Measurements from ENCODE around the gene PEAK1. TPM values are rescaled to one million over a fixed set of nuclear protein-coding genes. Genes with fewer than 3 reads are reported as not detected.

The PEAK1 gene
- total and polyA plus RNA-seq, 9 of the 15 experiments (the other 6 are each of a cell fraction or from before 2014, with no cell fraction given), result 0.99 to 22.4 (median 10.8) TPM

DNA sequence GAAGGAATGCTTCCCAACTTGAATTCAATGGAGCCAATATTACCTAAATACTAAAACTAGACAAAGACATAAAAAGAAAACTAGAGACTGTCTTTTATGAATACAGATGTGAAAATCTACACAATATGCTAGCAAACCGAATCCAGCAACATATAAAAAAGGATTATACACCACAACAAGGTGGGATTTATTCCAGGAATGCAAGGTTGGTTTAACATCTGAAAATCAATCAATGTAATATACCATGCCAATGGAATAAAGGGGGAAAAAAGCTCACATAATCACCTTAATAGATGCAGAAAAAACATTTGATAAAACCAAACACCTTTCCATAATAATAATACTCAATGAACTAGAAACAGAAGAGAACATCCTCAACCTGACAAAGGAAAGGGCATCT lies 279.7 kb downstream of the PEAK1 start:
- TF ChIP-seq TBL1XR1 (IDR thresholded peaks at IDR 0.05; ENCODE audit: low read length in 2 of 2), result no peak
- TF ChIP-seq CBX3 (IDR thresholded peaks at IDR 0.05; ENCODE audit: borderline replicate concordance in 1 of 2, low read length in 2 of 2), result peak in 1 of 2 experiments; percentile 31; a peak in 1 of 3 replicates
- TF ChIP-seq ZNF324 (CRISPR knock-in tag; IDR thresholded peaks at IDR 0.05), result peak; percentile 95
- FAIRE-seq (no peak), ATAC-seq (no peak), DNase-seq (ENCODE audit: extremely low read depth in 1 of 4, low spot score in 3 of 4) (no peak)
- Histone ChIP-seq H3K9me3 (replicated peaks; ENCODE audit: control insufficient read depth, insufficient read depth, low read depth, low read length) (peaks cover 12% of the 10 kb centered on the region), H2AFZ (ENCODE audit: low read depth, low read length) (no peak overlapping the region), H3K4me1 (replicated peaks in 1 of 2; ENCODE audit: control insufficient read depth in 2 of 2, insufficient read depth in 2 of 2, low read length in 2 of 2) (no peaks in the 10 kb centered on the region), H3K4me2 (ENCODE audit: insufficient read depth, low read length) (no peak overlapping the region), H3K36me3 (ENCODE audit: control insufficient read depth, insufficient read depth, low read length) (no peaks in the 10 kb centered on the region), H3K27ac (ENCODE audit: extremely low read depth, low read depth, low read length) (no peak overlapping the region), H3K9ac (ENCODE audit: insufficient read depth in 1 of 2, low read depth in 2 of 2, low read length in 2 of 2) (no peak overlapping the region), H3K79me2 (ENCODE audit: control insufficient read depth, insufficient read depth, low read length) (no peaks in the 10 kb centered on the region), H3K9me1 (ENCODE audit: control insufficient read depth, insufficient read depth, low read length) (no peaks in the 10 kb centered on the region), H4K20me1 (replicated peaks; ENCODE audit: control insufficient read depth, insufficient read depth, low read length) (no peaks in the 10 kb centered on the region), H3K27me3 (ENCODE audit: control insufficient read depth in 2 of 2, insufficient read depth in 2 of 2, low read length in 2 of 2) (no peaks in the 10 kb centered on the region), H3K4me3 (no peak overlapping the region)
- in situ Hi-C loops (cut with MboI) (no loop called here), intact Hi-C loops (cut with micrococcal nuclease) (no loop called here)
- ChIA-PET POLR2A (interaction anchor here (0.9 kb wide), 1 partner anchor 19 kb away, joined by 3 read pairs; no protein-coding TSS in a partner anchor), CTCF (ENCODE audit: low intra/inter-chr PET ratio) (no interaction called here)
- no TSS peak for BruUV-seq (replicated peaks)
- WGBS (ENCODE audit: insufficient coverage, low coverage, missing lambda C conversion rate), result 14% methylated on average over 1 of the region's 1 CpG

DNA sequence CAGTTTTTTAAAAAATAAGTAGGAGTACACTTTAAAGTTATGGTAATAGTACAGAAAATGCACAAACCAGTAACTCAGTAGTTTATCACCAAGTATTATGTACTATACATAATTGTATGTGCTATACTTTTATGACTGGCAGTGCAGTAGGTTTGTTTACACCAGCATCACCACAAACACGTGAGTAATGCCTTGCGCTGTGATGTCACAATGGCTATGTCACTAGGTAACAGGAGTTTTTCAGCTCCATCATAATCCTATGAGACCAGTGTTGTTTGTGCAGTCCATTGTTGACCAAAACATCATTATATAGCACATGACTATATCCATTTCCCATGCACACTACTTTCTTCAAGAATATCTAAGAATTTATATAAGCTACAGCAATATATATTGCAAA lies 280.6 kb downstream of the PEAK1 start:
- ChIA-PET CTCF (ENCODE audit: low intra/inter-chr PET ratio) (no interaction called here), POLR2A (interaction anchor here (0.6 kb wide), 1 partner anchor 212 kb away, joined by 4 read pairs; no protein-coding TSS in a partner anchor)
- no TSS peak for BruUV-seq (replicated peaks)
- no peak overlapping the region for H2AFZ ChIP-seq (ENCODE audit: low read depth, low read length)
- intact Hi-C loops (cut with micrococcal nuclease) (no loop called here), in situ Hi-C loops (cut with MboI) (no loop called here)
- no peak overlapping the region for H3K27ac ChIP-seq (ENCODE audit: extremely low read depth, low read depth, low read length)
- no peaks in the 10 kb centered on the region for H3K36me3 ChIP-seq (ENCODE audit: control insufficient read depth, insufficient read depth, low read length)
- H3K9ac ChIP-seq (ENCODE audit: insufficient read depth in 1 of 2, low read depth in 2 of 2, low read length in 2 of 2), result no peak overlapping the region
- DNase-seq (ENCODE audit: extremely low read depth in 1 of 4, low spot score in 3 of 4) (no peak), ATAC-seq (no peak), FAIRE-seq (no peak)
- no peaks in the 10 kb centered on the region for H4K20me1 ChIP-seq (replicated peaks; ENCODE audit: control insufficient read depth, insufficient read depth, low read length)
- no peak overlapping the region for H3K4me3 ChIP-seq
- H3K27me3 ChIP-seq (ENCODE audit: control insufficient read depth in 2 of 2, insufficient read depth in 2 of 2, low read length in 2 of 2), result no peaks in the 10 kb centered on the region
- no peaks in the 10 kb centered on the region for H3K4me1 ChIP-seq (replicated peaks in 1 of 2; ENCODE audit: control insufficient read depth in 2 of 2, insufficient read depth in 2 of 2, low read length in 2 of 2)
- H3K9me1 ChIP-seq (ENCODE audit: control insufficient read depth, insufficient read depth, low read length), result no peaks in the 10 kb centered on the region
- WGBS (ENCODE audit: insufficient coverage, low coverage, missing lambda C conversion rate), result 88% methylated on average over 2 of the region's 2 CpGs
- no peaks in the 10 kb centered on the region for H3K79me2 ChIP-seq (ENCODE audit: control insufficient read depth, insufficient read depth, low read length)
- peaks cover 12% of the 10 kb centered on the region for H3K9me3 ChIP-seq (replicated peaks; ENCODE audit: control insufficient read depth, insufficient read depth, low read depth, low read length)
- no peak overlapping the region for H3K4me2 ChIP-seq (ENCODE audit: insufficient read depth, low read length)
- TF ChIP-seq PHB2 (IDR thresholded peaks at IDR 0.05; ENCODE audit: low read depth) (no peak), ZC3H11A (IDR thresholded peaks at IDR 0.05; ENCODE audit: low read depth, low read length) (no peak), ZFPM2 (CRISPR knock-in tag; IDR thresholded peaks at IDR 0.05) (no peak), ZBTB8A (IDR thresholded peaks at IDR 0.05; ENCODE audit: partially characterized antibody) (no peak), CBX8 (IDR thresholded peaks at IDR 0.05; ENCODE audit: borderline replicate concordance, extremely low read depth, low read depth, low read length, poor library complexity, severe bottlenecking) (no peak), FOXK1 (CRISPR knock-in tag; IDR thresholded peaks at IDR 0.05; ENCODE audit: borderline replicate concordance) (no peak), STAG1 (CRISPR knock-in tag; IDR thresholded peaks at IDR 0.05; ENCODE audit: borderline replicate concordance) (no peak)
- TF ChIP-seq, protein P1, sequence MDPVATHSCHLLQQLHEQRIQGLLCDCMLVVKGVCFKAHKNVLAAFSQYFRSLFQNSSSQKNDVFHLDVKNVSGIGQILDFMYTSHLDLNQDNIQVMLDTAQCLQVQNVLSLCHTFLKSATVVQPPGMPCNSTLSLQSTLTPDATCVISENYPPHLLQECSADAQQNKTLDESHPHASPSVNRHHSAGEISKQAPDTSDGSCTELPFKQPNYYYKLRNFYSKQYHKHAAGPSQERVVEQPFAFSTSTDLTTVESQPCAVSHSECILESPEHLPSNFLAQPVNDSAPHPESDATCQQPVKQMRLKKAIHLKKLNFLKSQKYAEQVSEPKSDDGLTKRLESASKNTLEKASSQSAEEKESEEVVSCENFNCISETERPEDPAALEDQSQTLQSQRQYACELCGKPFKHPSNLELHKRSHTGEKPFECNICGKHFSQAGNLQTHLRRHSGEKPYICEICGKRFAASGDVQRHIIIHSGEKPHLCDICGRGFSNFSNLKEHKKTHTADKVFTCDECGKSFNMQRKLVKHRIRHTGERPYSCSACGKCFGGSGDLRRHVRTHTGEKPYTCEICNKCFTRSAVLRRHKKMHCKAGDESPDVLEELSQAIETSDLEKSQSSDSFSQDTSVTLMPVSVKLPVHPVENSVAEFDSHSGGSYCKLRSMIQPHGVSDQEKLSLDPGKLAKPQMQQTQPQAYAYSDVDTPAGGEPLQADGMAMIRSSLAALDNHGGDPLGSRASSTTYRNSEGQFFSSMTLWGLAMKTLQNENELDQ (CRISPR knock-in tag; IDR thresholded peaks at IDR 0.05; ENCODE audit: borderline replicate concordance), result no peak
- TF ChIP-seq, protein P2, sequence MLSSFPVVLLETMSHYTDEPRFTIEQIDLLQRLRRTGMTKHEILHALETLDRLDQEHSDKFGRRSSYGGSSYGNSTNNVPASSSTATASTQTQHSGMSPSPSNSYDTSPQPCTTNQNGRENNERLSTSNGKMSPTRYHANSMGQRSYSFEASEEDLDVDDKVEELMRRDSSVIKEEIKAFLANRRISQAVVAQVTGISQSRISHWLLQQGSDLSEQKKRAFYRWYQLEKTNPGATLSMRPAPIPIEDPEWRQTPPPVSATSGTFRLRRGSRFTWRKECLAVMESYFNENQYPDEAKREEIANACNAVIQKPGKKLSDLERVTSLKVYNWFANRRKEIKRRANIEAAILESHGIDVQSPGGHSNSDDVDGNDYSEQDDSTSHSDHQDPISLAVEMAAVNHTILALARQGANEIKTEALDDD (IDR thresholded peaks at IDR 0.05), result no peak
- TF ChIP-seq, protein P3, sequence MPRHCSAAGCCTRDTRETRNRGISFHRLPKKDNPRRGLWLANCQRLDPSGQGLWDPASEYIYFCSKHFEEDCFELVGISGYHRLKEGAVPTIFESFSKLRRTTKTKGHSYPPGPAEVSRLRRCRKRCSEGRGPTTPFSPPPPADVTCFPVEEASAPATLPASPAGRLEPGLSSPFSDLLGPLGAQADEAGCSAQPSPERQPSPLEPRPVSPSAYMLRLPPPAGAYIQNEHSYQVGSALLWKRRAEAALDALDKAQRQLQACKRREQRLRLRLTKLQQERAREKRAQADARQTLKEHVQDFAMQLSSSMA (CRISPR knock-in tag; IDR thresholded peaks at IDR 0.05), result no peak

Measured in K562 (cell line).